ENCODE measurements around the gene S1PR2. TPM values are rescaled to one million over a fixed set of nuclear protein-coding genes. Genes with fewer than 3 reads are reported as not detected.

Gene S1PR2
- total RNA-seq, 1 donor from 2014 or later, result 2.5 TPM

DNA sequence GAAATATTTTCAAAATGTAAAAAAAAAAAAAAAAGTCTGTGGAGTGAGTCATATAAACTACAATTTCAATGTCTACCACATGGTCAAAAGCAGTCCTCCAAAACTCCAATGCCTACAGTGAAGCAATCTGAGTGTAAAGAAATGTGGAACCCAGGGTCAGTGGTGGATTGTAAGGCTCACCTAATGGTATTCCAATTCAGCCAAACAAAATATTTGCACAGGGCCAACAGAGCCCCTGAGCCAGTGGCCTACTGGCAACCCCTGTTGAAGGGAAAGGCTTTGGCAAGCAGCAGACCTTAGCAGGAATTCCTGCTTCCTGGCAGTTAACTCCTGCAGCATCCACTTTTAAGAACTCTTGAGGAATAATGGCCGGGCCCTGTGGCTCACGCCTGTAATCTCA is 39.8 kb downstream of the S1PR2 start:
- TF ChIP-seq, protein P1, sequence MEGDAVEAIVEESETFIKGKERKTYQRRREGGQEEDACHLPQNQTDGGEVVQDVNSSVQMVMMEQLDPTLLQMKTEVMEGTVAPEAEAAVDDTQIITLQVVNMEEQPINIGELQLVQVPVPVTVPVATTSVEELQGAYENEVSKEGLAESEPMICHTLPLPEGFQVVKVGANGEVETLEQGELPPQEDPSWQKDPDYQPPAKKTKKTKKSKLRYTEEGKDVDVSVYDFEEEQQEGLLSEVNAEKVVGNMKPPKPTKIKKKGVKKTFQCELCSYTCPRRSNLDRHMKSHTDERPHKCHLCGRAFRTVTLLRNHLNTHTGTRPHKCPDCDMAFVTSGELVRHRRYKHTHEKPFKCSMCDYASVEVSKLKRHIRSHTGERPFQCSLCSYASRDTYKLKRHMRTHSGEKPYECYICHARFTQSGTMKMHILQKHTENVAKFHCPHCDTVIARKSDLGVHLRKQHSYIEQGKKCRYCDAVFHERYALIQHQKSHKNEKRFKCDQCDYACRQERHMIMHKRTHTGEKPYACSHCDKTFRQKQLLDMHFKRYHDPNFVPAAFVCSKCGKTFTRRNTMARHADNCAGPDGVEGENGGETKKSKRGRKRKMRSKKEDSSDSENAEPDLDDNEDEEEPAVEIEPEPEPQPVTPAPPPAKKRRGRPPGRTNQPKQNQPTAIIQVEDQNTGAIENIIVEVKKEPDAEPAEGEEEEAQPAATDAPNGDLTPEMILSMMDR (conservative IDR thresholded peaks at IDR 0.05; ENCODE audit: low read depth, low read length), result no peak
- no peak overlapping the region for H3K4me3 ChIP-seq (ENCODE audit: low read depth, low read length)
- DNase-seq (ENCODE audit: low read depth), result no peak

DNA sequence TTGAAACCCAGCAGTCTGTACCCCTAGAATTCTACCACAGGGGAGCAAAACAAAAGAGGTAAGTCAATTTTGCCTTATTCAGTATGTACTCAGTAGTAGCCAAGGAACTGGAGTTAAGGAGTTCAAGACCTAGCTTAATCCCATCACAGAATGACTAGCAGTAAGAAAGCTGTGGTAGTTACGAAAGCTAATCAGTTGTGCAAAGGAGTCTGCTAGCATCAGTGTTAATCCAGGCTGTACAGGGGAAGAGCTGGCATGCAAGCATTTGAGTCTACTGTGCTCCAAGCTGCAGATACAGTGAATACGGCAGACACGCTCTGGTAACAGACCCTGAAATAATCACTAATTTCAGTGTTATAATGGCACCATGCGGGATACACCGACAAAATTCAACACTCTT is 41.1 kb downstream of the S1PR2 start:
- TF ChIP-seq, protein P1 (conservative IDR thresholded peaks at IDR 0.05; ENCODE audit: low read depth, low read length), result no peak

DNA sequence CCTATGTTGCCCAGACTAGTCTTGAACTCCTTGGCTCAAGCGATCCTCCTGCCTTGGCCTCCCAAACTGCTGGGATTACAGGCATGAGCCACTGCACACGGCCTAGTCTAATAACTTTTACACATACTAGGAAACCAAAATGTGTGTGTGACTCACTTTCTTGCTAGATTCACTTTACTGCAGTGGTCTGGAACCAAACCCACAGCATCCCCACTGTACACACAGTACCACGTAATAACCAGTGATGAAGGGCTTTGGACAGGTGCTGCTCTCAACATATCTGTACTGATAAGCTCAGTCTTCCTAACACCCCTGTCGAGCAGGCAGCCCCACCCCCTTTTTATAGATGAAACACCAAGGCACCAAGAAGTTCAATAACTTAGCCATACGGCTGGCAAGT is 41.5 kb downstream of the S1PR2 start:
- DNase-seq (ENCODE audit: low read depth), result no peak
- TF ChIP-seq, protein P1 (conservative IDR thresholded peaks at IDR 0.05; ENCODE audit: low read depth, low read length), result no peak
- H3K4me3 ChIP-seq (ENCODE audit: low read depth, low read length), result no peak overlapping the region

More for the DNA sequence above, 41.1 kb downstream of the S1PR2 start:
- H3K4me3 ChIP-seq (ENCODE audit: low read depth, low read length), result no peak overlapping the region
- DNase-seq (ENCODE audit: low read depth), result no peak

DNA sequence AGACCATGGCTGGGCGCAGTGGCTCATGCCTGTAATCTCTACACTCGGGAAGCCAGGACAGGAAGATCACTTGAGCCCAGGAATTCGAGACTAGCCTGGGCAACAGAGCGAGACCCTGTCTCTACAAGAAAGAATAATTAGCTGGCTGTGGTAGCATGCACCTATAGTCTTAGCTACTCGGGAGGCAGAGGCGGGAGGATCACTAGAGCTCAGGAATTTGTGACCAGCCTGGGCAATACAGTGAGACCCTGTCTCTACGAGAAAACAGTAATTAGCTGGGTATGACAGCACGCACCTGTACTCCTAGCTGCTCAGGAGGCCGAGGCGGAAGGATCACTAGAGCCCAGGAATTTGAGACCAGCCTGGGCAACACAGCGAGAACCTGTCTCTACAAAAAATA is 43.8 kb downstream of the S1PR2 start:
- no peak for DNase-seq (ENCODE audit: low read depth)
- H3K4me3 ChIP-seq (ENCODE audit: low read depth, low read length), result no peak overlapping the region
- TF ChIP-seq, protein P1 (conservative IDR thresholded peaks at IDR 0.05; ENCODE audit: low read depth, low read length), result no peak

DNA sequence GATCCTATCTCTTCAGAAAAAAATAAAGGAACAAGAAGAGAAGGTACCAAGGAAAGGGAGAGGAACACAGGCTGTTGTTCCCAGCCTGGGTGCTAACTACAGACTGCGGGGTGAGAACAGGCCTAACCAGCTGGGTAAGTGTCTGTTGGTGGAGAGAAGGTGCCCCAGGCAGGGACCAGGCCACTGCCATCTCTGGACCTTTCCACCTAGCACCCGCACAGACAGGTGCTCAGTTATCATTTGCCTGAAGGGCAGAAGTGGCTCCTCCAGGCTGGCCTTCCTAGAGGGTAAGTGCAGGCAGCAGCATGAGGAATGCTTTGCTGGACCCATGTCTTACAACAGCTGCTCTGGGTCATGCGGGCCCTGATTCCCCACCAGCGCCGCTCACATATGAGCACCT is 46.5 kb downstream of the S1PR2 start:
- DNase-seq (ENCODE audit: low read depth), result no peak
- no peak overlapping the region for H3K4me3 ChIP-seq (ENCODE audit: low read depth, low read length)
- TF ChIP-seq, protein P1 (conservative IDR thresholded peaks at IDR 0.05; ENCODE audit: low read depth, low read length), result no peak

DNA sequence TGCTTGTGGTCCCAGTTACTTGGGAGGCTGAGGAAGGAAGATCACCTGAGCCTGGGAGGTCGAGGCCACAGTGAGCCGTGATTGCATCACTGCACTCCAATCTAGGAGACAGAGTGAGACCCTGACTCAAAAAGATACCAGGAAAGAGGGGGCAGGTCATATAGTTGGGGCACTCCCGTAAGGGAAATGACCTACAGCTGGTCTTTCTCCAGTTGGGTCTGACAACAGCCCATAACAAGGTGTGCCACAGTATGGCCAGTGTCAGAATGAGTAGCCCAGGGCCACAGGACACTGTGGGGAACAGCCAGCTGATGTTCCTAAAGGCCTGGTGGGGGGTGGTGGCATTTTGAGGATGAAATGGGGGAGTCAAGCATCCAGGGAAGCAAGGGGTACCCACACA is 47.2 kb downstream of the S1PR2 start:
- TF ChIP-seq, protein P1 (conservative IDR thresholded peaks at IDR 0.05; ENCODE audit: low read depth, low read length), result no peak
- H3K4me3 ChIP-seq (ENCODE audit: low read depth, low read length), result no peak overlapping the region
- no peak for DNase-seq (ENCODE audit: low read depth)

DNA sequence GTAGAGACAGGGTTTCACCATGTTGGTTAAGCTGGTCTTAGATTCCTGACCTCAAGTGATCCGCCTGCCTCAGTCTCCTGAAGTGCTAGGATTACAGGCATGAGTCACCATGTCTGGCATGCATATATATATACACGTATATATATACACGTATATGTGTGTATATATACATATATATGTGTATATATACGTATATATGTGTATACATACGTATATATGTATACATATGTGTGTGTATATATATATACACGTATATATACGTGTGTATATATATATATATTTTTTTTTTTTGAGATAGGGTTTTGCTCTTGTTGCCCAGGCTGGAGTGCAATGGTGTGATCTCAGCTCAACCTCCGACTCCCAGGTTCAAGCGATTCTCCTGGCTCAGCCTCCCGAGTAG is 48.3 kb downstream of the S1PR2 start:
- H3K4me3 ChIP-seq (ENCODE audit: low read depth, low read length), result no peak overlapping the region
- DNase-seq (ENCODE audit: low read depth), result no peak
- TF ChIP-seq, protein P1 (conservative IDR thresholded peaks at IDR 0.05; ENCODE audit: low read depth, low read length), result no peak
